Prostate gland (tissue), 2 donors: ENCODE measurements around the gene PSMC5.
"Not testable (repeated sequence)": the region's sequence is repeated elsewhere in the genome, so short reads cannot be mapped to it uniquely, and the experiment has no call there.

Experiments
- CTCF ChIP-seq, 4 experiments: fragments of 200-600 bp in 2 of 4; fragments of 450-650 bp in 2 of 4; sonication (generic) in 2 of 4; IDR thresholded peaks; 1 replicate in 3 of 4; 2 replicates in 1 of 4; pipeline ENCODE4 v1.5.1; 2016 to 2019; ENCODE audit warnings: antibody characterized with exemption in 4 of 4, mild to moderate bottlenecking in 2 of 4, moderate library complexity in 2 of 4
- POLR2A ChIP-seq: fragments of 450-650 bp; IDR thresholded peaks from one replicate; pipeline ENCODE4 v1.6.1; 2016; ENCODE audit warnings: antibody characterized with exemption, mild to moderate bottlenecking
- POLR2AphosphoS5 ChIP-seq: sonication (generic); formaldehyde crosslinking; IDR thresholded peaks from one replicate; pipeline ENCODE4 v1.6.1; 2017; ENCODE audit warnings: antibody characterized with exemption

DNA sequence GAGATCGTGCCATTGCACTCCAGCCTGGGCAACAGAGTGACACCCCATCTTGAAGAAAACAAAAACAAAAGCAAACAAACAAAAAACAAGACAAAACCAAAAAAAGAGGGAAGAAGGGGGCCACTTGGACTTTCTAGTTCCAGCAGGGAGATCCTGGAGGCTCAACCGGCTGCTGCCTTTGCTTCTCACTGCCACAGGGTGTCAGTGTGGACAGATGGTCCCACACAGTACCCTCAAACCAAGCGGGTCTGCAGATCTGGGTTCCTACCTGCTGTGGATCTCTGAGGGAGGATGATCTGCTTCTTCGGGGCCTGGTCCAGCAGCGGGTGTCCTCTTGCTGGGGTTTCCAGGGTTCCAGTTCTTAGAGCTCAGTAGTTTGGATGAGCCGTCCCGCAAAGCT, 39.4 kb downstream of the PSMC5 start:
- not testable (repeated sequence) for TF ChIP-seq CTCF (IDR thresholded peaks at IDR 0.05); POLR2A; POLR2AphosphoS5
